NB4 (cell line): ENCODE measurements around the gene LCA5.
"Not testable (repeated sequence)": the region's sequence is repeated elsewhere in the genome, so short reads cannot be mapped to it uniquely, and the experiment has no call there.

Source experiments
- DNase-seq: peaks from one replicate; pipeline ENCODE4 v3.0.0; 2010; ENCODE audit warnings: low read depth
- H3K4me3 ChIP-seq: one replicate; pipeline ENCODE4 v1.5.1; 2011; ENCODE audit warnings: mild to moderate bottlenecking, low read depth, low read length, moderate library complexity
- MYC ChIP-seq: IDR thresholded peaks from 2 replicates; pipeline ENCODE4 v1.6.1; 2011; ENCODE audit warnings: low read depth, low read length
- POLR2A ChIP-seq: IDR thresholded peaks from 2 replicates; pipeline ENCODE4 v1.6.1; 2011; ENCODE audit warnings: mild to moderate bottlenecking; ENCODE audit not compliant: insufficient read length; ENCODE audit errors: extremely low read depth
- TF ChIP-seq, protein P1 (sequence below): IDR thresholded peaks from one replicate; pipeline ENCODE4 v1.5.1; 2012; ENCODE audit warnings: low read depth, low read length
- TF ChIP-seq, protein P2 (sequence below): IDR thresholded peaks from 2 replicates; pipeline ENCODE4 v1.6.1; 2011; ENCODE audit warnings: low read depth, low read length

LCA5 gene

GRCh38 chr6:79536585-79536953, 661 bp downstream of the LCA5 start:
- peak overlapping the region; percentile 6 for H3K4me3 ChIP-seq
- TF ChIP-seq, protein P1, sequence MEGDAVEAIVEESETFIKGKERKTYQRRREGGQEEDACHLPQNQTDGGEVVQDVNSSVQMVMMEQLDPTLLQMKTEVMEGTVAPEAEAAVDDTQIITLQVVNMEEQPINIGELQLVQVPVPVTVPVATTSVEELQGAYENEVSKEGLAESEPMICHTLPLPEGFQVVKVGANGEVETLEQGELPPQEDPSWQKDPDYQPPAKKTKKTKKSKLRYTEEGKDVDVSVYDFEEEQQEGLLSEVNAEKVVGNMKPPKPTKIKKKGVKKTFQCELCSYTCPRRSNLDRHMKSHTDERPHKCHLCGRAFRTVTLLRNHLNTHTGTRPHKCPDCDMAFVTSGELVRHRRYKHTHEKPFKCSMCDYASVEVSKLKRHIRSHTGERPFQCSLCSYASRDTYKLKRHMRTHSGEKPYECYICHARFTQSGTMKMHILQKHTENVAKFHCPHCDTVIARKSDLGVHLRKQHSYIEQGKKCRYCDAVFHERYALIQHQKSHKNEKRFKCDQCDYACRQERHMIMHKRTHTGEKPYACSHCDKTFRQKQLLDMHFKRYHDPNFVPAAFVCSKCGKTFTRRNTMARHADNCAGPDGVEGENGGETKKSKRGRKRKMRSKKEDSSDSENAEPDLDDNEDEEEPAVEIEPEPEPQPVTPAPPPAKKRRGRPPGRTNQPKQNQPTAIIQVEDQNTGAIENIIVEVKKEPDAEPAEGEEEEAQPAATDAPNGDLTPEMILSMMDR: no peak
- TF ChIP-seq MYC (no peak), POLR2A (no peak)
- TF ChIP-seq, protein P2, sequence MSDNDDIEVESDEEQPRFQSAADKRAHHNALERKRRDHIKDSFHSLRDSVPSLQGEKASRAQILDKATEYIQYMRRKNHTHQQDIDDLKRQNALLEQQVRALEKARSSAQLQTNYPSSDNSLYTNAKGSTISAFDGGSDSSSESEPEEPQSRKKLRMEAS: no peak
- DNase-seq: no peak

GRCh38 chr6:79529567-79529966, 7.7 kb downstream of the LCA5 start:
- not testable (repeated sequence) for H3K4me3 ChIP-seq, DNase-seq

DNA sequence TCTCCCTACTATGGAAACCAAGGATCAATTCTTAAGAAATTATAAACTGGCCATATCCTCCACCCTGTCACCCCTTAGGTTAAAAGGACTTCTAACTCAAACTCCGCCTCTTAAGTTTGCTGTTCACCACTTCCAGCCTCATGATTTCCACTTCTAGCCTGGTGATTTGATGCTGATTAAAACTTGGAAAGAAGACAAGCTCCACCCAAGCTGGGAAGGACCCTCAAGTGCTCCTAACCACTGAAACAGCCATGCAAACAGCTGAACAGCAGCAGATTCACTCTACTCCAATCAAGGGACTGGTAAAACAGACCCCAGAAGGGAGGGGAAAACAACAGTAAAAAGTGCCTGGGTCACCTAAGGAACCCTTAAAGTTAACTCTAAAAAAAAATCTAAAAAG, 10.3 kb downstream of the LCA5 start:
- no peak overlapping the region for H3K4me3 ChIP-seq
- DNase-seq: no peak
- TF ChIP-seq, protein P2: no peak
- TF ChIP-seq, protein P1: no peak
- TF ChIP-seq MYC (no peak), POLR2A (no peak)

DNA sequence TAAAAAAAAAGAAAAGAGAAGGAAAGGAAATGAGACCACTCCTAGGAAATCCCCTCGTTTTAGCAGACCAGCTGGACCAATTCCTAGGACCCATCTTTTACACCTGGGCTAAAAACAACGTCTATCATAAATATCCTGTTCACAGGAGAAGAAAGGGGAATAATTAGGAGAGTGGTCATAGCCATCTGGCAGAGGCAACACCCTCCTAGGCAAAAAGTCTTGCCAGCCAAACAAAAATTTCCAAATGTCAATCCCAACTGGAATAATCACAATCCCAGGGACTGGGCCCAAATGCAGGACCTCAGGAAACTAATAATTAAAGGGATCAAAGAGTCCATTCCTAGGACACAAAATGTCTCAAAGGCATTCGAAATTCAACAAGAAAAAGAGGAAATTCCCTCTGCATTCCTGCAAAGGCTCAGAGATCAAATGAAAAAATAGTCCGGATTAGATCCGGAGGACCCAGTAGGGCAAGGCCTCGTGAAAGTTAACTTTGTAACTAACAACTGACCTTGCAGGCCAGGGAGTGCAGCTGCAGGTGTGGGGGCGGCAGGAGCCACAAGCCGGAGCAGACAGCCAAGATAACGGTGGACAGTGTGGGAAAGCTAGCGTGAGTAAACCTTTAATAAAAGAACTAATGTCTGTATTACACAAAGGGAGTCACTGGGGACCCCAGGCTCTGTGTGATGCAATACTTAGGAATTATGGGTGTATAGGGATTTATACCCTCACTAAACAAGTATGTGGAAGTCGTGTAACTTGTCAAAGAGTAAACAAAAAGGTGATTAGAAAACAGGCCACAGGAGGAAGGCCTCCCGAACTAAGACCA, 11.7 kb downstream of the LCA5 start:
- TF ChIP-seq POLR2A (no peak), MYC (no peak)
- TF ChIP-seq, protein P2: no peak
- TF ChIP-seq, protein P1: no peak
- no peak overlapping the region for H3K4me3 ChIP-seq
- DNase-seq: no peak

DNA sequence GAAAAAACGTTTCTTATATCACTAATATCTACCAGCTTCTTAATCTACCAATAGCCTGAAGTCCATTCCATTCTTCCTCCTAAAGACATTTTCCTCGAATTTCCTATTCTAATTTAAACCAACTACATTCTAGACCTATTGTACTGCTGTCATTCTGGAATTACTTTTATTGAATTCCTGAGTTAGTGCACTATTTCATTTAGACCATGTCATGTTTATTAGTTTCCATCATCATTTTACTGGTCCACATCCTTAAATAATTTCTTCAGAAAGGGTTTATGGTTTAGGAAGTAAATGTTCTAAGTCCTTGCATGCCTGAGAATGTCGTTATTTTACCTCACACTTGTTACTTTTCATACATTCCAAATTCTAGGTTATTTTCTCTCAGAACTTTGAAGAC, 13.2 kb downstream of the LCA5 start:
- no peak overlapping the region for H3K4me3 ChIP-seq
- no peak for DNase-seq
- TF ChIP-seq, protein P1: no peak
- TF ChIP-seq, protein P2: no peak

- no peak for TF ChIP-seq POLR2A
- TF ChIP-seq, protein P2: no peak
- no peak for TF ChIP-seq MYC
- TF ChIP-seq, protein P1: no peak
- no peak overlapping the region for H3K4me3 ChIP-seq
- DNase-seq: no peak
Observed at GRCh38 chr6:79522609-79523008, 14.6 kb downstream of the LCA5 start.
